ENCODE data around the gene TOP2B.

TOP2B gene

DNA sequence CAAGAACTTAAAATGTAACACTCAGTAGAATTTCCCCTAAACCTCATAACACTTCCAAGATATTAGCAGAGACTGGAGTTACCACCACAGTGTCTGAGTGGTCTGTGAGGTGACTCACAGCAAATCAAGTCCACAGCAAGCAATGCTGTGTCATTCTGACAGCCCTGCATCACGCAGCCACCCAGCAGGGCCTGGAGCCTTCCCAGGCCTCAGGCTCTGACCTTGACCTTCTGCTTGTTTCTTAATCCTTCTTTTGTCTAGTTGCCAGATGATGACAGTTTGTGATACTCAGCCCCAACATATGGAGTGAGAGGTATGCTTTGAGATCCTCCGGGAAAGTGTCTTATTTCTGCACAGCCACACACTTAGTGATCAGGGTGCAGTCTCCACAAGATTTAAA lies 82.5 kb downstream of the TOP2B start:
- DNase-seq (ENCODE audit: low read depth): no peak

DNA sequence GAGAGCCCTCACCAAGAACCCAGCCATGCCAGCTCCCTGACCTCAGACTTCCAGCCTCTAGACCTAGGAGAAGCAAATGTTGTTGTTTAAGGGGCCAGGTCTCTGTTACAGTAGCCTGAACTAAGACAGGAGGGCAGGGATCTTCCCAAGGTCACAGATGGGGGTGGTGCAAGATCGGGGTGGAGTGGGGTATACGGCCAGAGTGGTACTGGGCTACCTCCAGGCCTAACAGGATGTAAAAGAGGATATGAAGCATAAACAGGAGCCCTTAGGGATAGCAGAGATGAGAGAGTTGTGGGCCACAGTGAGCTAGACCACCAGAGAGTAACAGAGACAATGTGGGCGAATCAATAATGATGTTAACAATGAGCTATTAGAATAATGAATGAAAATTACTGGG lies 82.9 kb downstream of the TOP2B start:
- DNase-seq (ENCODE audit: low read depth): no peak

DNA sequence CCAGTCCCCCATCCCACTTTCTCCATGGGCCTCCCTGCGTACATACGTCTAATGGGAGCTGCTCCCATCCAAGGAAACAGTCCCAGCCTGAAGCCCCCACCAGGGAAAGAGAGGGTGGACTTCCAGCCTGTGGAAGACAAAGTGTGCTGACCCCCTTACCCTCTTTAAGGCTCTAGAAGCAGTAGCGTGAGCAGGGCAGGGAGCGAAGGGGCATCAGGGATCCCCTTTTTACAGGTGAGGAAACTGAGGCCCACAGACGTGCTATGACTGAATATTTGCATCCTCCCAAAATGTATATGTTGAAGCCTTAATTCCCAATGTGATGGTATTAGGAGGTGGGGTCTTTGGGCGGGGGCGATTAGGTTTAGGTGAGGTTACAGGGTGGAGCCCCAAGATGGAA lies 83.4 kb downstream of the TOP2B start:
- DNase-seq (ENCODE audit: low read depth): no peak

DNA sequence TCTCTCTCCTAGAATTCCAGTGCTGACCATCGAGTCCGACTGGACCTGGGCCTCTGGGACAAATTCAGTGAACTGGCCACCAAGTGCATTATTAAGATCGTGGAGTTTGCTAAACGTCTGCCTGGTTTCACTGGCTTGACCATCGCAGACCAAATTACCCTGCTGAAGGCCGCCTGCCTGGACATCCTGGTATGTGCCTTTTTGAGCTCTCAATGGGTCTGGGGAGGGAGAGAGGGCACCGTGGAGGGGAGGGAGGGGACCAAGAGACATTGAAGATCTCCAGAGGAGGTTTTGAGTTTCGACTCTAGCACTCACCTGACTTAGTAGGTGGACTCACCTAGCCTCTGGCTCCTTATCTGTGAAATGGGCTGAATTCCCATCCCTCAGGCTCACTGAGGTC lies 84.2 kb downstream of the TOP2B start:
- DNase-seq (ENCODE audit: low read depth): no peak

DNA sequence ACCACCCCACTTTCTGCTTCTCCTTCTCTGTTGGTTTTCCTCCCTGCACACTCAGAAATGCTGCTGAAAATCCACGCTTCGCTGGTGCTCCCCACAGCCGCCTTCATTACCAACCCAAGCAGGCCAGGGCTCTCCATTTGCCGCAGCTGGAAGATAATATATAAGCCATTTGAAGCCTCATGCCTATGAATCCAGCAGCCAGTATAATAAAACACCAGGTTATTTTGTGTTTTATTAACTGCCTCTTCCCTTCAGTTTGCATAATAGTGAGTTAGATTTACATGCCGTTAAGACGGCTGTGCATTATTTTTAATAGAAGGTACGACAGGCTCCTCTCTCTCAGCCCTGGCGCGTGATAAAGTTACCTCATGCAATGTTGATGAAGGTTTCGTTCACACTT lies 86.6 kb downstream of the TOP2B start:
- DNase-seq (ENCODE audit: low read depth): no peak

DNA sequence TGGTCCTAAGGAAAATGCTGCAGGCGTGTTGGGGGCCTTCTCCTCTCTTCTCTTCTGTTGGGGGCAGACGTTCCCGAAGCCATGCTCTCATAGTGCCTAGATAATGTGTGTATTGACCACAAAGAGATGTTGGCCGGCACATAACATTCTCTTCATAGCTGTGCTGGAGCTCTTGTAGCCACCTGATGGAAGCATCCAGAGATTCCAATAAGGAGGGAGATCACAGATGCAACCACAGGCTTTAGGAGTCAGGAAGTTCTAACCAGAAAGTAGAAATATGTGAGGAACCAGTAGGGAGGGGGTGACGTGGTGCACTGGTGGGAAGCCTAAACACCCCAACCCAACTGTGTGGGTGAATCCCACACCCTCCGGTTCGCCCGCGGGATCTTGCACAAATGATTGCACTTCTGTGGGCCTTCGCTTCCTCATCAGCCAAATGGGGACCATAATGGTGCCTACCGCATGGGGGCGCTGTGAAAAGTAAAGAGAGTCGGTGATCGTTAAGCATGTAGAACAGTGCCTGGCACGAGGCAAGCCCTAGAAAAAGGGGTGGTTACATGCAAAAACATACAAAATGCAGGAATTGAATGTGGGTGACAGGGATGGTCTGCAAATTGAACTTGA lies 87.8 kb downstream of the TOP2B start:
- no peak for DNase-seq (ENCODE audit: low read depth)

DNA sequence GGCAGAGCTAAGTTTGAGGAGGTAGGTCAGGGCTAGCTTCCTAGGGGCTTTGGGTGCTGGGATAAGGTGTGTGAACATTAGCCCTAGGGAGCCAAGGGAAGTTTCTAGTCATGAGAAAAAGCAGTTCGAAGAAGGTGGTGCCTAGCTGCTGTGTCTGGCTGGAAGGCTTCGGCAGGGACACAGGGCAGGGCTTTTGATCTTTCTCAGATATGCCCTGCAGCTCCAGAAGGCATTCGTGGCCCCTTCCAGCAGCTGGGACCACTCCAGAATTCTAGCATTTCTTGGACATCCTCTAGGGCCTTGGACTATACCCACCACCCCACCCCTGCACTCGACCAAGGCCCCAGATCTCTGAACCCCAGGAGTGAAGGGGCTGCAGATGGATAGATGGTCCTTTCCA lies 88.6 kb downstream of the TOP2B start:
- DNase-seq (ENCODE audit: low read depth): no peak

DNA sequence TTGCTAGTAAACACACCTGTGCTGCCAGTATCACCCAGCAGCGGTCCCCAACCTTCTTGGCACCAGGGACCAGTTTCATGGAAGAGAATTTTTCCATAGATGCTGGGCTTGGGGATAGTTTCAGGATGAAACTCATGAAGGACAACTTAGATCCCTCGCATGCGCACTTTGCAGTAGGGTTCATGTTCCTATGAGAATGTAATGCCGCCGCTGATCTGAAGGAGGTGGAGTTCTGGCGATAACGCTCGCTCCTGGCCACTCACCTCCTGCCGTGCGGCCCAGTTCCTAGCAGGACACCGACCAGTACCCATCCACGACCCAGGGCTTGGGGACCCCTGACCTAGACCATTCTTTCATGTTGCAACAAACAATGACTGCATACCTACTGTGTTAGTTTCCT lies 89.7 kb downstream of the TOP2B start:
- no peak for DNase-seq (ENCODE audit: low read depth)

DNA sequence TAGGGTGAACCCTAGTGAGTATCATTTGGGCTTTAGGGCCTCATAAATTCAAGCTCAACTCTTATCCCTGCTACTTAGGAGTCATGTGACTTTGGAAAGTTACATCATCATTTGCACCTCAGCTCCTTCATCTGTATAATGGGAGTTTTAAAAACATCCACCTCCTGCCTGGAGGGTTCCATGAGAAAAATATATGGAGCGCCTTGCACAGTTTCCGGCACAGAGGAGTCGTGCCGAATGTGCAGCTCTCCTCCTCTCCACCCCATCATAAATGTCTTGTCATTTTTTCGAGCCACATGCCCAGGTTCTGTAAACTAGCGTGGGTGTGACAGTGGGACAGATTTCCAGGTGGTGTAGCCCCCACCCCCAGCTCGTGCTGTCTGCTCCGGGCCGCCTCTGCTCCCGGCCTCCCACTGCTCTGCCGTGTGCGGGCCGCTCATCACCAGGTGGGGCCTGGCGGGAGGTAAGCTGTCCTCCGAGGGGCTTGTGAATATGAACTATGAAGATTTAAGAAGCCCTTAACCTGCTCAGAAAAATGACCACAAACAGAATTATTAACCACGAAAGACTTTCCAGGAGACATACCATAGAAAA lies 90.4 kb downstream of the TOP2B start:
- no peak for DNase-seq (ENCODE audit: low read depth)

DNA sequence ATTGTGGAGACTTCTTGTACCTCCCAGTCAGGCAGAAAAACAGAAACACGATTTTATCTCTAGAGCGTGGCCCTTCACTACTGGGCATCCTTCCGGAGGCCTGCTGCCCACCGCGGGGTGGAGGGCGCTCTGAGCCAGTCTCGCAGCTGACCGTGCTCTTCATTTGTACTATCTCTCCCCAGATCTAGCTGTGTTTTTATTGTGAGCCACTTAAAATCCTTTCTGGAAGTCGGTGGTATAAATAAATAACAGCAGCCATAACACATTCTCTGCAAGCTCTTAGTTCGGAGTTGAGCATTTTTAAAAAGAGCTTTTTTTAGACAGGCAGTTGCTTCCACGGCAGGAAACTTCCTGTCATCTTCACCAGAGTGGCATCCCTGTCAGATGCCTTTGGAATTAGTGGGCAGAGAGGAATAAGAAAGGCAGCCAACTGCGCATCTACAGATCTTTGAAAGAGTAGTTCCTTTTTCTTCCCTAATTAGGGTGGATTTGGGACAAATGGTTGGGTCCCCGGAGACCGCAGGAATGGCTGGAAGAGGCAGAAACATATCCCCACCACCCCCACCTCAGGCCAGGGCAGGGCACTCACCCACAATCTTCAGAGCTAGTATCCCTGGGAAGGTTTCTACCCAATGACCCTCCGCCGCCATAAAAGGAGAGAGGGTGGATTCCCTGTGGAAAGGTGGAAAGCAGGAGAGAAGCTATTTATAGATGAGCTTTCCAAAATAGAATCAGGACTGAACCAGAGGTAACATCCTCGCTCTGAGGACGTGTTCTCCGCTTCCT lies 91.1 kb downstream of the TOP2B start:
- no peak for DNase-seq (ENCODE audit: low read depth)

DNA sequence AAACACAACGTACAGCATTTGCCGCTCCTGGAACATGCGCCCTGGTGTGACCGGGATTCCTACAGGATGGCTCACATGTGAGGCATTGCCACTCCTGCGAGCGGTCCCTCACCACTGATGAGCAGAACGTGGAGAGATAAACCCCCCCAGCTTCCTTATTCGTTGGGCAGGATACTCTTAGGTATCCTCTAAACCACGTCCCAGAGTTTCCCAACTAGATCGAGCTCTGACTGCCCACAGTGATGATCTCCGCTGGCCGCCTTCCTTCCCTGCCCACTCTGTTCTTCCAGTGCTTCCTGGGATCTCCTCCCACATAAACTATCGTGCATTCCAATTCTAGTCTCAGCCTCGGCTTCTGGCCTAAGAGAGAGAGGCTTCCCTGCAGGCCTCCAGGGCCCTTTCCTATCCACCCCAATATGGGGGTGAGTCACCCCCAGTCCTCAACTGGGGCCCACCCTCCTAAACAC lies 91.8 kb downstream of the TOP2B start:
- DNase-seq (ENCODE audit: low read depth): no peak

DNA sequence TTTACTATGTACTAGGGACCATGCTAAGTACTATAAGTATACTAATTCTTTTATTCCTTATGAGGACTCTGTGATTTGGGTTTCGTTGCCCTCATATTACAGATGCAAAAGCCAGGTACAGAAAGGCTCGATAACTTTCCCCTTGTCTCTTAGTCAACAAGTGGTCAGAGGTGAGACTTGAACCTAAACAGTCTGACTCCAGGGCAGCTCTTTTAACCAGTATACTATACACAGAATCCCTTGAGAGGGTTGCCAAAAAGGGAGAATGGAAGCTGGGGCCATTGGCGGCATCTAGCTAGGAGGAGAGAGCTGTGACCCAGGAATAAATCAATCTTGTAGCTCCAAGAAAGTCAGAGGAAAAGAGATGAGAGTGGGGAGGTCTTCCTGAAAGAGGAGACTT lies 92.4 kb downstream of the TOP2B start:
- no peak for DNase-seq (ENCODE audit: low read depth)

DNA sequence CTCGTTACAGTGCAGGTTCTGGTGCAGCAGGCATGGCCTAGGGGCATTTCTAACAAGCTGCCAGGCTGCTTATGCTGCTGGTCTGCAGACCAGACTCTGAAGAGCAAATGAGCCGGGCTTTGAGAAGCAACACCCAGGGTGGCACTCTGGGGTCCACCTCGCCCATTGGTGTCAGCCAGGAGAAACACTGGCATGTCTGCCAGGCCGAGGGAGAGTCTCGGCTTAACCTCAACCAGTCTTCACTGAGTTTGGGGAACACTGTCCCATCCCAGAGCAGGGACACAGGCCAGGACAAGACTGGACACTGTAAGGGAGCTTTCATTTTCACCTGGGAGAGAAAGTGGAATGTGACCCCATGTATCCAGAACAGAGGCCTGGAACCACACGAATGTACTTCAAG lies 93.4 kb downstream of the TOP2B start:
- no peak for DNase-seq (ENCODE audit: low read depth)

DNA sequence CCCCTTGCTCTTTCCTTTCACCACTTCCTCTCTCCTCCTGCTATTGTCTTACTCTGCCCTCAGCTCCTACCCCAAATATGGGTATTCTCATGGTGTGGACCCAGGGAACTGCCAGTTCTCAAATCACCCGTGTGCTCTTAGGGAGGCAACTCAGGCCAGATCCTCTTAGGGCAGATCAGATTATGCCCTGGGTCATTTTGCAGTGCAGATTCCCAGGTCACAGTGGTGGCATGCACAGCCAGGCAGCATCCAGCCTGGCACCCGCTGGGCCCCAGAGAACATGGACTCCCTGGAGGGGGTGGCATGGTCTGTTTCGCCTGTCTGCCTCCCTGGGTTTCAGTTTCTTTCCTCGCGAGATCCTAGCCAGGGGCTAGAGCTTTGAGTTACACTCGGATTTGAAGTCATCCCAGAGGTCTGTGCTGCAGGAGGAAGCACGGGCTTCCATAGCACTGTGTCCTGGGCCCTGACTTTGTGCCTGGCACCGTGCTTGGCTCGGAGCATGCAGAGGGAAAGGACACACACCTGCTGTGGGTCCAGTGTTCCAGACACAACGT lies 96.1 kb downstream of the TOP2B start:
- no peak for DNase-seq (ENCODE audit: low read depth)

DNA sequence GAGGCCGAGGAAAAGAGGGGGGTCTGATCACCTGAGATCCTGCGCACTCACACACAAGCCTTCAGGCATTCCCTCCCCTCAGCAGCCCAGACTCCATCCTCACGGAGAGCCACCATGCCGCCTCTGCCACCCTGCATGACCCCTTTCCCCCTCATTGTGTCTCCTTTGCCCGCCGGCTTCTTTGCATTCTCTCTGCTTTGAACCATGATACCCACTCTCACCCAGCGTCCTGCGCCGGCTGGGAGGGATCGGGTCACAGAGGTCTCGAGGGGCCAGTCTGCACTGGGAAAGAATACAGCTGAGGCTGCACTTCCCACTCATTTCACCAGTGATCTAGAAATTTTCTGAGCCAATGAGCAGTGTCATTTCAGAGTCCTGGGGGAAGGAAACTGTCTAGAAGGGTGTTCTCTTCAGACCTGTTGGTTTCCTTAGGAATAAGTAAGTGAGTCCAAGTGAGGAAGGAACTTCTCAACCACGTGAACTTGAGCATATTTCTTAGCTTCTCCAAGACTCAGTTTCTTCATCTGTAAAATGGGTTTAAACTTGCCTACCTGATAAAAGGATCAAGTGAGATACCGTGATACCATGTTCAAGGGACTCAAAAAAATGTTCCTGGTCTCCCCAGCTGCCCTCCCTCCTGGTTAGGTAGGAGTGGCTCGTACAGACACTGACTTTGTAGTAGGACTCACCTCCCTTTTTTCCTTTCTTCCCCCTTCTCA lies 96.7 kb downstream of the TOP2B start:
- DNase-seq (ENCODE audit: low read depth): no peak

DNA sequence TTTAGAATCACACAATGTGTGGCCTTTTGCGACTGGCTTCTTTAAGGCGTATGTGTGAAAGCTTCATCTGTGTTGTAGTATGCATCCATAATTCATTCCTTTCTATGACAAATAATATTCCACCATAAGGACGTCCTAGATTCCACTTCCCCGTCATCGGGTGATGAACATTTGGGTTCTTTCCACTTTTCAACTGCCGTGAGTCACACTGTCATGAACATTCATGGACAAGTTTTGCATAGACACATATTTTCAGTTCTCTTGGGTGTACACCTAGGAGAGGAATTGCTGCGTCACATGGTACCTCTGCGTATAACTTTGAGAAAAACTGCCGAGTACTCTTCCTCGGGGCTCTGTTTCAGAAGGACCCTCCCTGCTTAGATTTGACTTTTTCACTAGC lies 97.3 kb downstream of the TOP2B start:
- DNase-seq (ENCODE audit: low read depth): no peak

DNA sequence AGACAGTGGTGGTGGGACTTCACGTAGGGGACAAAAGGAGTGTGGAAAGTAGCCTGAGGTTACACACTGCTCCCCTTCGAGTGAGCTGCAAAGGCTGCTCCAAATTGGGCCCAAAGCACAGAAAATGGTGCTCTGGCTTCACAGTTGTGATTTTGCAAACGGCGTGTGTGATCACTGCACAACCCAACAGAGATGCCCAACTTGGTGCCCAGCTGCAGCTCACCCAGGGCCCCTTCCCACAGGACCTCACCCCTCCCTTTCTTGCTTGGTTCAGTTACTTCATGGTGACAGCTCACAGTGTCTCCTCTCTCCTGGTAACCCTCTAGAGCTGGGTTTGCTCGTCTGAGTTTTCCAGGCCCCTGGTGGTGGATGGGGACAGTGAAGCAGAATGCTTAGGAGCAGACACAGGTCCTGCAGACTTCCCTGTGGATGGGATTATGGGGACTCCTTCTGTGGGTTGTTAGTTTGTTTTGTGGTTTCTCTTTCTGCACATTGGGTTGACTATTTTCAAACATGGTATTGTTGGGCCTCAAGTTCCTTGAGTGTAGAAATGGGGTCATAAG lies 98.3 kb downstream of the TOP2B start:
- no peak for DNase-seq (ENCODE audit: low read depth)

DNA sequence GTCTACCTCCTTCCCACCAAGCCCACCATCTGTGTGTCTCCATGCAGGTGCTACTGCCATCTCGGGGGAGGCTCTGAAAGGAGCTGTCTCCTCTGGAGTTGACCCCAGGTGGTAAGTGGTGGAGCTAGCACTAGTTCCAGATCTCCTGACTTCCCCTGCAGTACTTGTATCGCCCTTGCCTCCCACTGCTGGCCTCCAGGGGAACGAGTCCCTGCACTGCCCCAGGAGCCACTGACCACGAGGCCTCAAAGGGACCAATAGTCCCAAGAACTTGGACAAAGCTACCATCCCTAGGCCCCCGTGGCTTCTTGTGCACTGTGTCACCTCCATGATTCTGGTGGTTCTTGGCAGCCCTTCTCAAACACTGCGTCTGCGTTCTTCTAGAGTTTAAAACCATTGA lies 98.9 kb downstream of the TOP2B start:
- DNase-seq (ENCODE audit: low read depth): no peak

DNA sequence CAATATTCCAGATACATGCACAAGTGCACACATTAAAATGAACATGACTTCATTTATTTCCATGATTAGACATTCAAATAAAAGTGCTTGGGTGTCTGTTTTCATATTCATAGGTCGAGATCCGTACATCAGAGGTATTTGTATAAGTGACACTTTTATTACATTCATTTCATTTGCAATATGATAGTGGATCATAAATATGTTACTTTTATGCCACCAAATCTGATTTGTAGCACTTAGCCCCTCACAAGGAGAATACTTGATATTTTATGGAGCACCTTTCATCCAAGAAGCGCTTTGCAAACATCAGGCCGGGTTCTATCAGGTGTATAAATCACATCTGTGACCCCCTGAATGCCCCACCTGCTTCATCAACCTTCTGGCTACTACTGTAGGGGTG lies 100.6 kb downstream of the TOP2B start:
- no peak for DNase-seq (ENCODE audit: low read depth)

DNA sequence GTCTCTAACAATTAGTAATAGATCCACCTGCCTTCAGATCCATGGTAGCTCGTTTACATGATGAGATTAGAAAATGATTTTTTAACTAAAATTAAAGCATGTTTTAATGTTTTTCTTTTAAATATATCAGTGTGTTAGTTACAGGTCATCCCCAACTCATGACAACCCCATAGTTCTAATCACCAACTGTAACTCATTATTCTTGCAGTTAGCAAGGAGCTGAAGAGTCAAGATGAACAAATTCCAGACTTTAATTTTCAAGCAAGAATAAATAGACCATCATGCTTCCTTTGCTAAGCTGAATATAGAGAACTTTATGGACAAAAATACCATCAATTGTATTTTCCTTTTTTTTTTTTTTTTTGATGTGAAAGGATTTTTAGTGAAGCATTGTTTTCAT lies 101.1 kb downstream of the TOP2B start:
- DNase-seq (ENCODE audit: low read depth): no peak

DNA sequence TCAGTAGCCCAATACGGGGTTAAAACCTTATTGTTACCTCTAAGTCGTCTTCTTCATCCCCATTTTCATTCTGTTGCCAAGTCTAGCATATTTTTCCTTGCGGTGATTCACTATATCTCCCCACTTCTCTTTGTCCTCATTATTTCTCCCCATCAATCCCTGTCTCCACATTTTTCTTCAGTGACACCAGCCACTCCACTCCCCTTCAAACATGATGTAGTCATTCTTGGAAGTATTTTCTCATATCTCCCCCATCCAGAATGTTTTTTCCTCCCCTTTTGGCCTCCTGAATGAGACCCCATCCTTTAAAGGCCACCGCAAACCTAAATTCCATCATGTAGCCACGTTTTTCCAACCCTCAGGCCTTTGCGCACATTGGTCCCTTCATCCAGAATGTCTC lies 105.9 kb downstream of the TOP2B start:
- DNase-seq (ENCODE audit: low read depth): no peak

DNA sequence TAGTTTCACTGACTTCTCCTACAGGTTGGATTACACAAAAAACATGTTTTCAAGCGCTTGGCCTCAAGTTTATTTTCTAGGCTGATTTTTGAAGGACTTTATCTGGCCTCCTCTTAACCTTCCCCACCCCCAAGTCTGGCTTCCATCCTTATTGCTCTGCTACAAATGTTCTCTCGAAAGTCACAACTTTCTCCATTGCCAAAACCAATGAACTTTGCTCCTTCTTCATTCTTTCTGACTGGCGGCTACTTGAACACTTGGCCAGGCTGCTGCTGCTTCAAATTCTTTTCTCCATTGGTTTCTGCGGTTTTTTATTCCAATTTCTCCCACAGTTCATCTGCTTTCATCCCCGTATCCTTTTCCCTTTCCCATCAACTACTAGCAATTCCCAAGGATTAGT lies 106.6 kb downstream of the TOP2B start:
- DNase-seq (ENCODE audit: low read depth): no peak

All from T-helper 22 cell (primary cell).